Measurements from ENCODE around the gene RNF151.

GRCh38 chr16:1997494-1998359 lies 31.1 kb downstream of the RNF151 start:
- TF ChIP-seq EZH2 (IDR thresholded peaks at IDR 0.05) (no peak), POLR2AphosphoS5 (IDR thresholded peaks at IDR 0.05; ENCODE audit: borderline replicate concordance, low read depth, low read length) (no peak; the same call in 1 of the 2 replicates), FOXP2 (optimal IDR thresholded peaks at IDR 0.05; ENCODE audit: control extremely low read depth, extremely low read length, insufficient read depth) (no peak)

Data from SK-N-MC (cell line).